ENCODE results near the gene SULT1B1. TPM values are rescaled to one million over a fixed set of nuclear protein-coding genes. Genes with fewer than 3 reads are reported as not detected.

Gene SULT1B1
- total and polyA plus RNA-seq, 10 of the 15 experiments (the other 5 are each of a cell fraction or from before 2014, with no cell fraction given) = 0.01 to 0.05 (median 0.01) TPM; not detected in 7

DNA sequence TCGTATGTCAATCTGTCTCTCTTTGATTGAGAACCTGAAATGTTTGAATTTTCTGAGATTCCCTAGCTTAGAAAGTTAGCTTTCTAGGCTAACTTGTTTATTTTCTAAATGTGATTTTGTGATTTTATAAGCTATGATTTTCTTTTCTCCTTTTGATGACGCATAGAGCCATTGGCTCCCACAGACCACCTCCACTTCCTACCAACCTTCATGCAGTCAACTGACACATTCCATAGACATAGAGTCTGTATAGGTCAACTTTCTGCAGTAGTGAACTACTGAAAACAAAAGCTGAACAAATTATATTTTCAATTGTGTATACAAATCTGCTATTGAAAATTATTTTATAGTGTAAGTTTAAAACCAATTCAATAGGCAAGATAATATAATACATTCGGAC lies 2.8 kb upstream of the SULT1B1 start:
- CTCF ChIA-PET = interaction anchor here (0.6 kb wide), 1 partner anchor 61 kb away, joined by 3 read pairs; no protein-coding TSS in a partner anchor
- intact Hi-C loops (cut with micrococcal nuclease; ENCODE audit: unreplicated experiment) = no loop called here
- RAD21 ChIA-PET (ENCODE audit: unreplicated experiment) = no interaction called here
- FAIRE-seq (no peak), ATAC-seq (no peak), DNase-seq (ENCODE audit: low read depth, low spot score) (no peak)
- no peaks in the 10 kb centered on the region for H3K36me3 ChIP-seq (ENCODE audit: control insufficient read depth in 2 of 2, insufficient read depth in 2 of 2, low read length in 1 of 2)
- no peaks in the 10 kb centered on the region for H3K79me2 ChIP-seq (ENCODE audit: control insufficient read depth, insufficient read depth, low read length)
- no peak overlapping the region for H3K4me3 ChIP-seq
- H3K4me1 ChIP-seq (ENCODE audit: control insufficient read depth, insufficient read depth, low read length) = no peaks in the 10 kb centered on the region
- H4K20me1 ChIP-seq (ENCODE audit: control insufficient read depth, insufficient read depth) = no peaks in the 10 kb centered on the region
- H3K9me3 ChIP-seq (replicated peaks; ENCODE audit: control insufficient read depth, insufficient read depth, low read length) = no peaks in the 10 kb centered on the region
- no peak overlapping the region for H2AFZ ChIP-seq (ENCODE audit: control insufficient read depth, low read depth, low read length)
- H3K27me3 ChIP-seq (replicated peaks in 1 of 2; ENCODE audit: control insufficient read depth in 2 of 2, insufficient read depth in 2 of 2, low read length in 1 of 2) = no peaks in the 10 kb centered on the region
- in situ Hi-C loops (cut with MboI) = no loop called here
- no peak overlapping the region for H3K27ac ChIP-seq (ENCODE audit: control insufficient read depth, insufficient read depth)
- POLR2A ChIA-PET = no interaction called here
- H3K9ac ChIP-seq (ENCODE audit: control insufficient read depth, insufficient read depth, low read length) = no peak overlapping the region
- SMC1A ChIA-PET (ENCODE audit: uncharacterized antibody, unreplicated experiment) = no interaction called here
- TF ChIP-seq NFIC (IDR thresholded peaks at IDR 0.05; ENCODE audit: low read depth, low read length) (no peak), MAX (IDR thresholded peaks at IDR 0.05; ENCODE audit: low read depth, low read length) (no peak), BCL11A (IDR thresholded peaks at IDR 0.05; ENCODE audit: low read depth, low read length) (no peak), ZBTB11 (CRISPR knock-in tag; IDR thresholded peaks at IDR 0.05) (no peak), ZNF207 (IDR thresholded peaks at IDR 0.05; ENCODE audit: borderline replicate concordance) (no peak), MTA3 (IDR thresholded peaks at IDR 0.05; ENCODE audit: borderline replicate concordance, low read length) (no peak), JUNB (IDR thresholded peaks at IDR 0.05) (no peak), ZNF384 (IDR thresholded peaks at IDR 0.05; ENCODE audit: borderline replicate concordance, low read depth, low read length) (no peak), RAD21 (IDR thresholded peaks at IDR 0.05; ENCODE audit: insufficient read depth, low read depth, low read length) (no peak), ZBTB4 (CRISPR knock-in tag; IDR thresholded peaks at IDR 0.05) (no peak), ZBTB33 (IDR thresholded peaks at IDR 0.05) (no peak), CHD1 (IDR thresholded peaks at IDR 0.05; ENCODE audit: low read depth, low read length) (no peak), TBL1XR1 (IDR thresholded peaks at IDR 0.05; ENCODE audit: low read depth, low read length) (no peak), CBFB (IDR thresholded peaks at IDR 0.05; ENCODE audit: low read depth) (no peak)
- 51% methylated on average over 3 of the region's 3 CpGs for WGBS (ENCODE audit: insufficient coverage, insufficient replicate concordance, low lambda C conversion rate, missing lambda C conversion rate)
- H3K4me2 ChIP-seq (ENCODE audit: control insufficient read depth, insufficient read depth) = no peak overlapping the region
- BruUV-seq (replicated peaks) = no TSS peak
